Neural cell (in vitro differentiated cells): ENCODE measurements around the gene TMED8. TPM values are rescaled to one million over a fixed set of nuclear protein-coding genes. Genes with fewer than 3 reads are reported as not detected.

Experiments
- H2AFZ ChIP-seq: fragments of 200-600, 300-800 bp; sonication (generic), shearing (Covaris generic); 2 replicates; pipeline ENCODE4 v1.6.0; 2014; ENCODE audit warnings: low read depth, mild to moderate bottlenecking, antibody characterized with exemption, low read length, moderate library complexity
- H3F3A ChIP-seq: fragments of 200-600 bp; shearing (Covaris generic); 2 replicates; pipeline ENCODE4 v1.6.1; 2016; ENCODE audit warnings: mild to moderate bottlenecking, moderate library complexity, mixed read lengths, antibody characterized with exemption, low read length; ENCODE audit not compliant: insufficient read depth, poor library complexity, severe bottlenecking
- H3K27ac ChIP-seq: fragments of 200-600, 300-800 bp; sonication (generic), shearing (Covaris generic); 2 replicates; pipeline ENCODE4 v1.5.1; 2014; ENCODE audit warnings: mild to moderate bottlenecking, low read length, moderate library complexity
- H3K27me3 ChIP-seq: fragments of 300-800, 200-600 bp; sonication (generic), shearing (Covaris generic); 2 replicates; pipeline ENCODE4 v1.6.0; 2014; ENCODE audit warnings: mild to moderate bottlenecking, low read depth, low read length, moderate library complexity; ENCODE audit not compliant: insufficient read depth
- H3K36me3 ChIP-seq: fragments of 300-800, 200-600 bp; sonication (generic), shearing (Covaris generic); 2 replicates; pipeline ENCODE4 v1.5.1; 2014; ENCODE audit warnings: mild to moderate bottlenecking, antibody characterized with exemption, low read length, moderate library complexity; ENCODE audit not compliant: insufficient read depth
- H3K4me2 ChIP-seq: fragments of 300-800, 200-600 bp; sonication (generic), shearing (Covaris generic); 2 replicates; pipeline ENCODE4 v1.6.0; 2014; ENCODE audit warnings: mild to moderate bottlenecking, low read length
- H3K4me3 ChIP-seq: fragments of 300-800, 200-600 bp; sonication (generic), shearing (Covaris generic); 2 replicates; pipeline ENCODE4 v1.5.1; 2014; ENCODE audit warnings: mild to moderate bottlenecking, low read length, moderate library complexity
- H3K79me2 ChIP-seq: fragments of 200-600 bp; shearing (Covaris generic); replicated peaks from 2 replicates; pipeline ENCODE4 v1.6.0; 2014; ENCODE audit warnings: mild to moderate bottlenecking, low read length, moderate library complexity; ENCODE audit not compliant: insufficient read depth
- H3K9ac ChIP-seq: fragments of 300-800, 200-600 bp; sonication (generic), shearing (Covaris generic); 2 replicates; pipeline ENCODE4 v1.6.1; 2016; ENCODE audit warnings: mild to moderate bottlenecking, low read length, mixed read lengths
- H3K9me2 ChIP-seq: fragments of 200-600 bp; shearing (Covaris generic); 2 replicates; pipeline ENCODE4 v1.6.1; 2016; ENCODE audit warnings: mild to moderate bottlenecking, low read length, mixed read lengths; ENCODE audit not compliant: insufficient read depth
- H3K9me3 ChIP-seq: fragments of 200-600, 300-800 bp; sonication (generic), shearing (Covaris generic); 2 replicates; pipeline ENCODE4 v1.6.1; 2016; ENCODE audit warnings: mild to moderate bottlenecking, mixed run types, low read length, moderate library complexity, mixed read lengths
- H4K20me1 ChIP-seq: fragments of 200-600 bp; shearing (Covaris generic); 2 replicates; pipeline ENCODE4 v1.6.1; 2016; ENCODE audit warnings: mild to moderate bottlenecking, mixed run types; ENCODE audit not compliant: insufficient read depth
- CTCF ChIP-seq: fragments of 450-650 bp; IDR thresholded peaks from 2 replicates; pipeline ENCODE4 v1.5.1; 2014; ENCODE audit warnings: antibody characterized with exemption, mild to moderate bottlenecking, moderate library complexity; ENCODE audit not compliant: poor library complexity, severe bottlenecking
- EP300 ChIP-seq: fragments of 450-650 bp; conservative IDR thresholded peaks from 2 replicates; pipeline ENCODE4 v1.6.1; 2014; ENCODE audit warnings: antibody characterized with exemption, mild to moderate bottlenecking, moderate library complexity; ENCODE audit not compliant: poor library complexity, severe bottlenecking
- EZH2 ChIP-seq: fragments of 200-600, 300-800 bp; shearing (Covaris generic), sonication (generic); IDR thresholded peaks from 2 replicates; pipeline ENCODE4 v1.6.1; 2014; ENCODE audit warnings: antibody characterized with exemption, low read length, borderline replicate concordance, mild to moderate bottlenecking; ENCODE audit not compliant: insufficient read depth, poor library complexity, severe bottlenecking
- MXI1 ChIP-seq: fragments of 450-650 bp; conservative IDR thresholded peaks from 2 replicates; pipeline ENCODE4 v1.6.1; 2014; ENCODE audit warnings: antibody characterized with exemption, mild to moderate bottlenecking; ENCODE audit not compliant: poor library complexity, severe bottlenecking
- POLR2AphosphoS5 ChIP-seq: IDR thresholded peaks from 2 replicates; pipeline ENCODE4 v1.6.1; 2012
- RAD21 ChIP-seq: fragments of 450-650 bp; conservative IDR thresholded peaks from 2 replicates; pipeline ENCODE4 v1.6.1; 2014; ENCODE audit warnings: antibody characterized with exemption, mild to moderate bottlenecking, moderate library complexity
- REST ChIP-seq: IDR thresholded peaks from 2 replicates; pipeline ENCODE4 v1.6.1; 2012; ENCODE audit warnings: borderline replicate concordance
- SMC3 ChIP-seq: fragments of 450-650 bp; conservative IDR thresholded peaks from 2 replicates; pipeline ENCODE4 v1.6.1; 2014; ENCODE audit warnings: antibody characterized with exemption, mild to moderate bottlenecking, moderate library complexity; ENCODE audit not compliant: poor library complexity
- TAF1 ChIP-seq: IDR thresholded peaks from 2 replicates; pipeline ENCODE4 v1.6.1; 2012; ENCODE audit warnings: low read depth
- polyA plus RNA-seq: library from polyadenylated mRNA; depleted of rRNA; stranded (reverse); fragments of >200 nt; gene quantifications from 2 replicates; pipeline ENCODE4 v1.2.3, GENCODE V29; 2014

Gene TMED8
- polyA plus RNA-seq, 1 donor from 2014 or later = 16.5 TPM

GRCh38 chr14:77296906-77297305, 80.0 kb downstream of the TMED8 start:
- no peaks in the 10 kb centered on the region for H3K27me3 ChIP-seq
- peaks cover 5% of the 10 kb centered on the region for H3K36me3 ChIP-seq
- H3F3A ChIP-seq = no peaks in the 10 kb centered on the region
- no peaks in the 10 kb centered on the region for H3K9me2 ChIP-seq
- no peak overlapping the region for H3K9ac ChIP-seq
- TF ChIP-seq EP300 (no peak), POLR2AphosphoS5 (no peak), RAD21 (no peak), SMC3 (no peak), EZH2 (no peak), REST (no peak), MXI1 (no peak), CTCF (no peak)
- no peak overlapping the region for H2AFZ ChIP-seq
- no peak overlapping the region for H3K27ac ChIP-seq
- H3K4me3 ChIP-seq = no peak overlapping the region
- no peaks in the 10 kb centered on the region for H4K20me1 ChIP-seq
- H3K9me3 ChIP-seq = no peaks in the 10 kb centered on the region
- no peaks in the 10 kb centered on the region for H3K79me2 ChIP-seq
- H3K4me2 ChIP-seq = no peak overlapping the region

GRCh38 chr14:77296155-77296554, 80.7 kb downstream of the TMED8 start:
- Histone ChIP-seq H3K9me3 (no peaks in the 10 kb centered on the region), H3K4me3 (no peak overlapping the region), H3K9ac (no peak overlapping the region), H3K27ac (no peak overlapping the region), H3K9me2 (no peaks in the 10 kb centered on the region), H3K79me2 (no peaks in the 10 kb centered on the region), H3K36me3 (peaks cover 5% of the 10 kb centered on the region), H2AFZ (no peak overlapping the region), H3K27me3 (no peaks in the 10 kb centered on the region), H4K20me1 (no peaks in the 10 kb centered on the region), H3K4me2 (no peak overlapping the region), H3F3A (no peaks in the 10 kb centered on the region)
- TF ChIP-seq RAD21 (no peak), TAF1 (no peak), EZH2 (no peak), POLR2AphosphoS5 (no peak), MXI1 (no peak), EP300 (no peak), CTCF (no peak), SMC3 (no peak), REST (no peak)
